K562 (cell line): Measurements from ENCODE around the gene PIK3AP1. TPM values are rescaled to one million over a fixed set of nuclear protein-coding genes. Genes with fewer than 3 reads are reported as not detected.

Experiments used
- BRD4 ChIP-seq: fragments of 200-600 bp; sonication (generic); IDR thresholded peaks from 2 replicates; pipeline ENCODE4 v1.6.1; 2017; ENCODE audit warnings: inconsistent platforms
- CHCHD3 ChIP-seq: fragments of 250-450 bp; sonication (Bioruptor Pico); IDR thresholded peaks from 2 replicates; pipeline ENCODE4 v2.1.2; 2022; ENCODE audit warnings: mild to moderate bottlenecking
- CREBBP ChIP-seq: IDR thresholded peaks from one replicate; pipeline ENCODE4 v1.6.1; 2012; ENCODE audit warnings: low read depth, mild to moderate bottlenecking, control low read depth, inconsistent platforms, low read length
- POLR2H ChIP-seq: IDR thresholded peaks from 2 replicates; pipeline ENCODE4 v1.6.1; 2016; ENCODE audit warnings: missing genetic modification characterization, low read depth, mild to moderate bottlenecking, control low read depth, missing compliant biosample characterization, moderate library complexity
- PRDM10 ChIP-seq: fragments of 450-650 bp; IDR thresholded peaks from 2 replicates; pipeline ENCODE4 v1.6.1; 2018; ENCODE audit not compliant: partially characterized antibody
- PTRF ChIP-seq: fragments of 450-650 bp; IDR thresholded peaks from 2 replicates; pipeline ENCODE4 v1.6.1; 2016; ENCODE audit warnings: mild to moderate bottlenecking, missing genetic modification characterization, missing compliant biosample characterization
- RNF219 ChIP-seq: fragments of 250-450 bp; sonication (Bioruptor Pico); IDR thresholded peaks from 2 replicates; pipeline ENCODE4 v1.5.0; 2022; ENCODE audit warnings: mild to moderate bottlenecking
- TEAD4 ChIP-seq, 2 experiments: sonication (generic) in 1 of 2; formaldehyde crosslinking in 1 of 2; IDR thresholded peaks; 2 replicates each; pipeline versions ENCODE4 v1.6.1 to v1.8.0; 2012 to 2022; ENCODE audit warnings: borderline replicate concordance in 1 of 2, inconsistent platforms in 1 of 2, low read length in 1 of 2, mild to moderate bottlenecking in 1 of 2, missing genetic modification reagents in 1 of 2
- ZNF583 ChIP-seq: fragments of 250-450 bp; sonication (Bioruptor Pico); IDR thresholded peaks from 2 replicates; pipeline ENCODE4 v1.4.0; 2020
- polyA plus RNA-seq, 8 experiments: library from polyadenylated mRNA; depleted of rRNA in 4 of 8; stranded (reverse) in 5 of 8; unstranded in 3 of 8; fragments of >200 nt; fragmentation: Nextera tagmentation in 2 of 8; fragmentation: Illumina TruSeq in 1 of 8; extraction: Ambion mirVana in 2 of 8; extraction: Trizol in 1 of 8; gene quantifications; 2 replicates each; pipeline versions ENCODE4 v1.2.1 to v1.2.3, GENCODE V29; 2011 to 2014; ENCODE audit warnings: inconsistent platforms in 1 of 8, missing spikeins in 1 of 8
- total RNA-seq, 7 experiments: library from RNA; depleted of rRNA in 6 of 7; stranded (reverse); fragments of >200 nt in 6 of 7; fragmentation: Illumina TruSeq in 2 of 7; extraction: Trizol in 2 of 7; gene quantifications; 2 replicates each; pipeline versions ENCODE4 v1.2.1 to v1.2.3, GENCODE V29; 2011 to 2021; ENCODE audit warnings: low replicate concordance in 1 of 7

PIK3AP1 gene
- total and polyA plus RNA-seq, 9 of the 15 experiments (the other 6 are each of a cell fraction or from before 2014, with no cell fraction given), result 0.20 to 2.4 (median 1.4) TPM

GRCh38 chr10:96606946-96607345 lies 113.4 kb downstream of the PIK3AP1 start (continued):
- no peak for TF ChIP-seq PRDM10
- TF ChIP-seq TEAD4 (IDR thresholded peaks at IDR 0.05; ENCODE audit: low read length), result no peak
- TF ChIP-seq TEAD4 (CRISPR knock-in tag; IDR thresholded peaks at IDR 0.05; ENCODE audit: borderline replicate concordance), result no peak
- no peak for TF ChIP-seq ZNF583 (CRISPR knock-in tag)
- no peak for TF ChIP-seq CHCHD3
- no peak for TF ChIP-seq RNF219 (CRISPR knock-in tag)
- no peak for TF ChIP-seq POLR2H (tag)
- no peak for TF ChIP-seq PTRF (tag)
- TF ChIP-seq CREBBP, result no peak
- no peak for TF ChIP-seq BRD4
